NCI-H128 (cell line): Measurements from ENCODE around the gene ST3GAL2.
"Not testable (repeated sequence)": the region's sequence is repeated elsewhere in the genome, so short reads cannot be mapped to it uniquely, and the experiment has no call there.

ENCODE experiments used
- DNase-seq: peaks from one replicate; lab custom pipeline; 2025; ENCODE audit not compliant: unreplicated experiment; lab: John Stamatoyannopoulos, UW

Gene ST3GAL2

GRCh38 chr16:70388006-70388680, 50.8 kb downstream of the ST3GAL2 start:
- no peak for DNase-seq

GRCh38 chr16:70386289-70386986, 52.5 kb downstream of the ST3GAL2 start:
- DNase-seq = not testable (repeated sequence)

GRCh38 chr16:70383421-70383960, 55.4 kb downstream of the ST3GAL2 start:
- DNase-seq = no peak

- DNase-seq = no peak
Observed at GRCh38 chr16:70381604-70382342, 57.1 kb downstream of the ST3GAL2 start.

- peak; percentile 80 for DNase-seq
Observed at GRCh38 chr16:70380919-70381603, 57.8 kb downstream of the ST3GAL2 start.

GRCh38 chr16:70380248-70380918, 58.5 kb downstream of the ST3GAL2 start:
- no peak for DNase-seq

GRCh38 chr16:70378869-70379493, 59.9 kb downstream of the ST3GAL2 start:
- DNase-seq = no peak

- no peak for DNase-seq
Observed at GRCh38 chr16:70377782-70378181, 61.1 kb downstream of the ST3GAL2 start.

GRCh38 chr16:70375636-70376611, 63.0 kb downstream of the ST3GAL2 start:
- DNase-seq = no peak

GRCh38 chr16:70374213-70374612, 64.7 kb downstream of the ST3GAL2 start:
- DNase-seq = no peak

- no peak for DNase-seq
Observed at GRCh38 chr16:70372921-70373728, 65.8 kb downstream of the ST3GAL2 start.

- DNase-seq = no peak
Observed at GRCh38 chr16:70370924-70371323, 68.0 kb downstream of the ST3GAL2 start.

- DNase-seq = not testable (repeated sequence)
Observed at GRCh38 chr16:70370145-70370544, 68.8 kb downstream of the ST3GAL2 start.

GRCh38 chr16:70364399-70364798, 74.5 kb downstream of the ST3GAL2 start:
- no peak for DNase-seq

- no peak for DNase-seq
Observed at GRCh38 chr16:70359552-70359951, 79.3 kb downstream of the ST3GAL2 start.

GRCh38 chr16:70349783-70350182, 89.1 kb downstream of the ST3GAL2 start:
- DNase-seq = no peak

- DNase-seq = no peak
Observed at GRCh38 chr16:70348991-70349390, 89.9 kb downstream of the ST3GAL2 start.

- no peak for DNase-seq
Observed at GRCh38 chr16:70345840-70346239, 93.1 kb downstream of the ST3GAL2 start.
